Heart right ventricle (tissue), 16 donors: ENCODE results near the gene EFCAB11. TPM values are rescaled to one million over a fixed set of nuclear protein-coding genes. Genes with fewer than 3 reads are reported as not detected.

Experiments
- ATAC-seq, 8 donors: fragments of 200-7000 bp; cut with Tn5 transposase; one replicate each; pipeline ENCODE4 v1.9.1; 2020; ENCODE audit warnings: mild to moderate bottlenecking in 8 of 8, moderate library complexity in 8 of 8, moderate number of reproducible peaks in 1 of 8
- DNase-seq, 2 donors: peaks; one replicate each; pipeline ENCODE4 v3.0.0-alpha.2; 2020
- H3K27ac ChIP-seq, 10 donors: fragments of 200-600 bp; sonication (generic) in 2 of 10; one replicate each; pipeline versions ENCODE4 v1.5.0 to v1.8.0; 2020 to 2022; ENCODE audit warnings: mild to moderate bottlenecking in 3 of 10
- H3K27me3 ChIP-seq, 7 donors: fragments of 200-600 bp; one replicate each; pipeline ENCODE4 v1.8.0; 2021 to 2022; ENCODE audit warnings: mild to moderate bottlenecking in 2 of 7
- H3K36me3 ChIP-seq, 9 donors: fragments of 200-600 bp; sonication (generic) in 1 of 9; one replicate each; pipeline versions ENCODE4 v1.5.0 to v1.8.0; 2020 to 2022; ENCODE audit warnings: mild to moderate bottlenecking in 2 of 9
- H3K4me1 ChIP-seq, 9 donors: fragments of 200-600 bp; sonication (generic) in 1 of 9; one replicate each; pipeline versions ENCODE4 v1.5.0 to v1.8.0; 2020 to 2022; ENCODE audit warnings: mild to moderate bottlenecking in 4 of 9
- H3K4me3 ChIP-seq, 10 donors: fragments of 200-600 bp; sonication (generic) in 2 of 10; one replicate each; pipeline versions ENCODE4 v1.5.0 to v1.8.0; 2020 to 2022; ENCODE audit warnings: mild to moderate bottlenecking in 7 of 10, moderate library complexity in 2 of 10
- H3K9me3 ChIP-seq, 11 donors: fragments of 200-600 bp in 10 of 11; sonication (generic) in 2 of 11; one replicate each; pipeline versions ENCODE4 v1.5.0 to v1.8.0; 2013 to 2022; ENCODE audit warnings: mild to moderate bottlenecking in 2 of 11, control low read depth in 1 of 11, moderate library complexity in 1 of 11
- CTCF ChIP-seq, 9 donors: fragments of 200-600 bp; sonication (generic) in 2 of 9; IDR thresholded peaks; one replicate each; pipeline versions ENCODE4 v1.5.0 to v1.8.0; 2021 to 2022; ENCODE audit warnings: antibody characterized with exemption in 9 of 9, mild to moderate bottlenecking in 5 of 9, moderate library complexity in 1 of 9
- WGBS, 2 donors: extraction: QIAGEN DNeasy Blood & Tissue Kit; methylation state at CpG; one replicate each; pipeline ENCODE4 v1.1.7; 2013; ENCODE audit warnings: inconsistent platforms in 1 of 2; 5-methylcytosine and 5-hydroxymethylcytosine counted together
- intact Hi-C, 10 donors: fragments of 100-400 bp; cut with DNase I; formaldehyde crosslinking; loops; one replicate each; pipeline versions ENCODE4 v1.11.1 to v1.14.2; 2022
- polyA plus RNA-seq, 2 donors: library from polyadenylated mRNA; stranded (reverse); fragments of 200-250 nt; gene quantifications; one replicate each; pipeline ENCODE4 v1.2.3, GENCODE V29; 2013
- total RNA-seq, 10 donors: library from RNA; stranded (reverse); fragmentation: NEBNext Ultra II Directional in 3 of 10; extraction: Animal tissue kit (Norgen Biotek cat#: 25700) in 3 of 10; gene quantifications; one replicate each; pipeline versions ENCODE4 v1.2.1 to v1.2.4, GENCODE V29; 2021 to 2023
- donor health status: Arrhythmogenic right ventricular cardiomyopathy.
- donor health status: ischemic (EF 13 %, LVEDD 7.1; RV severe dilation, severe dysfunction).
- donor health status: healthy with polysubstance abuse.
- donor health status: DM: no; HTN: yes; CAD: no.
- donor health status: DM: no; HTN: no; CAD: no.
- donor health status: ischemic (EF 25% LVEDD 6.9; RV normal size, moderate dysfunction).
- donor health status: ischemic (EF 25% LVEDD 5.7; RV mildly dilated, moderate dysfunction).
- donor health status: healthy.
- donor health status: DM: yes; HTN: yes; CAD: no.
- donor health status: Ischemic cardiomyopathy.
- donor health status: ischemic (EF 35%, LVEDD 5.7; RV mildly dilated, moderate dysfunction).
- donor health status: nonischemic (EF 11% LVEDD 7.7; RV severe dilation, severe dysfunction).
- donor health status: DM: yes; HTN: yes; CAD: no.
- donor health status: PGD.
- donor health status: ischemic (EF 29% LVEDD 5.4; RV normal size, mild dysfunction).
- donor health status: nonischemic (EF 23%, LVEDD 6.1; RV moderate dilation, normal function).

EFCAB11 gene
- total and polyA plus RNA-seq, 12 donors, result 0.95 to 6.7 (median 3.4) TPM

- no peaks in the 10 kb centered on the region for H3K27me3 ChIP-seq
- H3K4me1 ChIP-seq, result peaks cover 0 to 33% (median 13%) of the 10 kb centered on the region in 9 donors
- peak overlapping the region in 9 of 10 donors; percentile 62 to 94 (median 78) for H3K27ac ChIP-seq
- H3K9me3 ChIP-seq, result no peaks in the 10 kb centered on the region
- H3K36me3 ChIP-seq, result peaks cover 0 to 19% (median 0%) of the 10 kb centered on the region in 9 donors
- peak; percentile 16 to 59 (median 40) for ATAC-seq
- intact Hi-C loops, result no loop called here
- 2% methylated on average over 20 of the region's 20 CpGs for WGBS, 2 donors
- DNase-seq, result no peak
- peak overlapping the region; percentile 59 to 99 (median 84) for H3K4me3 ChIP-seq
- no peak for TF ChIP-seq CTCF (IDR thresholded peaks at IDR 0.05)
Measured at GRCh38 chr14:89955022-89955744, 653 bp upstream of the EFCAB11 start.

- DNase-seq (no peak), ATAC-seq (no peak)
- peaks cover 0 to 21% (median 13%) of the 10 kb centered on the region in 9 donors for H3K4me1 ChIP-seq
- H3K9me3 ChIP-seq, result no peaks in the 10 kb centered on the region
- H3K27ac ChIP-seq, result peak overlapping the region in 4 of 10 donors; percentile 62 to 94 (median 84)
- intact Hi-C loops, result no loop called here
- H3K27me3 ChIP-seq, result no peaks in the 10 kb centered on the region
- WGBS, 2 donors, result 52 to 61% methylated on average over 1 of the region's 1 CpG
- peak overlapping the region in 1 of 10 donors; percentile 88 for H3K4me3 ChIP-seq
- no peak for TF ChIP-seq CTCF (IDR thresholded peaks at IDR 0.05)
- H3K36me3 ChIP-seq, result peaks cover 0 to 32% (median 0%) of the 10 kb centered on the region in 9 donors
Measured at GRCh38 chr14:89953602-89954001, 928 bp downstream of the EFCAB11 start.

GRCh38 chr14:89952576-89952975 is 2.0 kb downstream of the EFCAB11 start:
- no peak for TF ChIP-seq CTCF (IDR thresholded peaks at IDR 0.05)
- no peak for ATAC-seq
- WGBS, 2 donors, result 84 to 93% methylated on average over 2 of the region's 2 CpGs
- intact Hi-C loops, result no loop called here
- Histone ChIP-seq H3K4me1 (peaks cover 0 to 20% (median 13%) of the 10 kb centered on the region in 9 donors), H3K4me3 (no peak overlapping the region), H3K36me3 (peaks cover 0 to 31% (median 0%) of the 10 kb centered on the region in 9 donors), H3K9me3 (no peaks in the 10 kb centered on the region), H3K27ac (no peak overlapping the region), H3K27me3 (no peaks in the 10 kb centered on the region)
- DNase-seq, result no peak

GRCh38 chr14:89947344-89947743 is 7.2 kb downstream of the EFCAB11 start:
- TF ChIP-seq CTCF (IDR thresholded peaks at IDR 0.05), result no peak
- no peak overlapping the region for H3K4me3 ChIP-seq

More at GRCh38 chr14:89947344-89947743, 7.2 kb downstream of the EFCAB11 start:
- no peak for DNase-seq
- ATAC-seq, result no peak
- H3K27me3 ChIP-seq, result no peaks in the 10 kb centered on the region
- no peaks in the 10 kb centered on the region for H3K4me1 ChIP-seq
- no peak overlapping the region for H3K27ac ChIP-seq
- H3K9me3 ChIP-seq, result no peaks in the 10 kb centered on the region
- peaks cover 0 to 29% (median 0%) of the 10 kb centered on the region in 9 donors for H3K36me3 ChIP-seq
- intact Hi-C loops, result no loop called here
